Type B pancreatic cell (in vitro differentiated cells): ENCODE measurements around the gene PAPLN. TPM values are rescaled to one million over a fixed set of nuclear protein-coding genes. Genes with fewer than 3 reads are reported as not detected.

Source experiments
- DNase-seq: peaks from one replicate; pipeline ENCODE4 v3.0.0; 2021; ENCODE audit warnings: mixed read lengths; ENCODE audit not compliant: unreplicated experiment; ENCODE audit errors: extremely low spot score
- H3K27ac Mint-ChIP-seq: 2 replicates; pipeline ENCODE4 v1.8.0; 2021; ENCODE audit warnings: mild to moderate bottlenecking, mixed read lengths
- H3K27me3 Mint-ChIP-seq: 2 replicates; pipeline ENCODE4 v1.8.0; 2021; ENCODE audit warnings: mixed read lengths
- H3K36me3 Mint-ChIP-seq: 2 replicates; pipeline ENCODE4 v1.8.0; 2021; ENCODE audit warnings: mixed read lengths
- H3K4me1 Mint-ChIP-seq: one replicate; pipeline ENCODE4 v1.8.0; 2021; ENCODE audit warnings: mixed read lengths; ENCODE audit not compliant: unreplicated experiment
- H3K4me3 Mint-ChIP-seq: 2 replicates; pipeline ENCODE4 v1.8.0; 2021; ENCODE audit warnings: mild to moderate bottlenecking, mixed read lengths
- H3K9me3 Mint-ChIP-seq: 2 replicates; pipeline ENCODE4 v1.8.0; 2021; ENCODE audit warnings: mixed read lengths
- total RNA-seq: library from RNA; stranded (reverse); gene quantifications from 2 replicates; pipeline ENCODE4 v1.2.1, GENCODE V29; 2021; ENCODE audit warnings: low replicate concordance
- TF ChIP-seq, protein P1 (sequence below): fragments of 200-600 bp; sonication (generic); conservative IDR thresholded peaks from 2 replicates; pipeline ENCODE4 v1.5.0; 2021; ENCODE audit warnings: antibody characterized with exemption, mild to moderate bottlenecking

The PAPLN gene
- total RNA-seq, 1 donor from 2014 or later, result 0.99 TPM

GRCh38 chr14:73211251-73212040, 25.9 kb upstream of the PAPLN start:
- Mint-ChIP-seq H3K9me3 (no peaks in the 10 kb centered on the region), H3K27me3 (no peaks in the 10 kb centered on the region), H3K4me3 (no peak overlapping the region), H3K36me3 (peaks cover 40% of the 10 kb centered on the region), H3K27ac (no peak overlapping the region), H3K4me1 (no peaks in the 10 kb centered on the region)
- no peak for DNase-seq
- TF ChIP-seq, protein P1, sequence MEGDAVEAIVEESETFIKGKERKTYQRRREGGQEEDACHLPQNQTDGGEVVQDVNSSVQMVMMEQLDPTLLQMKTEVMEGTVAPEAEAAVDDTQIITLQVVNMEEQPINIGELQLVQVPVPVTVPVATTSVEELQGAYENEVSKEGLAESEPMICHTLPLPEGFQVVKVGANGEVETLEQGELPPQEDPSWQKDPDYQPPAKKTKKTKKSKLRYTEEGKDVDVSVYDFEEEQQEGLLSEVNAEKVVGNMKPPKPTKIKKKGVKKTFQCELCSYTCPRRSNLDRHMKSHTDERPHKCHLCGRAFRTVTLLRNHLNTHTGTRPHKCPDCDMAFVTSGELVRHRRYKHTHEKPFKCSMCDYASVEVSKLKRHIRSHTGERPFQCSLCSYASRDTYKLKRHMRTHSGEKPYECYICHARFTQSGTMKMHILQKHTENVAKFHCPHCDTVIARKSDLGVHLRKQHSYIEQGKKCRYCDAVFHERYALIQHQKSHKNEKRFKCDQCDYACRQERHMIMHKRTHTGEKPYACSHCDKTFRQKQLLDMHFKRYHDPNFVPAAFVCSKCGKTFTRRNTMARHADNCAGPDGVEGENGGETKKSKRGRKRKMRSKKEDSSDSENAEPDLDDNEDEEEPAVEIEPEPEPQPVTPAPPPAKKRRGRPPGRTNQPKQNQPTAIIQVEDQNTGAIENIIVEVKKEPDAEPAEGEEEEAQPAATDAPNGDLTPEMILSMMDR, result no peak

DNA sequence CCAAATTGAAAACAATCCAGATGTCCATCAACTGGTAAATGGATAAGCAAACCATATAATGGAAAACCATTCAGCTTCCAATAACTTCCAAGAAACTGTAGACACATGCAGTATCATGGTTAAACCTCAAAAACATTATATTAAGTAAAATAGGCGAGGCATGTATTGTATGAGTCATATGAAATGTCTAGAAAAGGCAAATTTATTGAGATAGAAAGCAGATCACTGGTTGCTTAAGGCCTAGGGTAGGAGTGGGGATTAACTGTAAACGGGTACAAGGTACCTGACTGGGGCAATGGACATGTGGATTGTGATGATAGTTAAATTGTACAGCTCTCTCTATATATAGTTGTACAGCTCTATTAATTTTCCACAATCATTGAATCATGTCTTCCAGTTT, 21.3 kb upstream of the PAPLN start:
- Mint-ChIP-seq H3K4me1 (peaks cover 3% of the 10 kb centered on the region), H3K27me3 (no peaks in the 10 kb centered on the region), H3K9me3 (no peaks in the 10 kb centered on the region)

GRCh38 chr14:73217411-73217810, 19.9 kb upstream of the PAPLN start:
- Mint-ChIP-seq H3K9me3 (no peaks in the 10 kb centered on the region), H3K27ac (no peak overlapping the region), H3K4me1 (peaks cover 7% of the 10 kb centered on the region), H3K27me3 (no peaks in the 10 kb centered on the region), H3K36me3 (peaks cover 49% of the 10 kb centered on the region), H3K4me3 (no peak overlapping the region)
- no peak for DNase-seq
- TF ChIP-seq, protein P1, result no peak

More for the DNA sequence above, 21.3 kb upstream of the PAPLN start:
- TF ChIP-seq, protein P1, result no peak
- DNase-seq, result no peak
- peaks cover 49% of the 10 kb centered on the region for H3K36me3 Mint-ChIP-seq
- H3K27ac Mint-ChIP-seq, result no peak overlapping the region
- H3K4me3 Mint-ChIP-seq, result no peak overlapping the region

DNA sequence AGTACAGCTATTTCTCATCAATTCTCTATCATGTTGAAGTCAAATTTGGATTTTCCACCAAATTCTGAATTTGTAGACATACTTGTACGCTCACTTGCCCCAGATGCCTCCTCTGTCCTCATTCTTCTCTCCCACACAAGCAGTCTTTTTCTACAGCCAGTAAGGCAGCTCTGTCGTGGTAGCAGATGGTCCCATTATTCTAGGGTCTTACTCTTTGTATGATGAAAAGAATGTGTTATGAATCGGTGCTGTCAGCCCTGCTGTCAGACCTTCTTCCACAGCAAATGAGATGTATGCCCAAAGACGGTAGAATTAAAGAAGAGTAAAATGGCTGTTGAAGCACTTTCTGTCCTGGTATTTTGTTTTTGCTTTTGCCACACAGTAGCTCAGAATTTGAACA, 17.2 kb upstream of the PAPLN start:
- no peak overlapping the region for H3K27ac Mint-ChIP-seq
- no peak overlapping the region for H3K4me3 Mint-ChIP-seq
- TF ChIP-seq, protein P1, result no peak
- H3K9me3 Mint-ChIP-seq, result no peaks in the 10 kb centered on the region
- peaks cover 7% of the 10 kb centered on the region for H3K4me1 Mint-ChIP-seq
- H3K27me3 Mint-ChIP-seq, result no peaks in the 10 kb centered on the region
- DNase-seq, result no peak
- H3K36me3 Mint-ChIP-seq, result peaks cover 39% of the 10 kb centered on the region

DNA sequence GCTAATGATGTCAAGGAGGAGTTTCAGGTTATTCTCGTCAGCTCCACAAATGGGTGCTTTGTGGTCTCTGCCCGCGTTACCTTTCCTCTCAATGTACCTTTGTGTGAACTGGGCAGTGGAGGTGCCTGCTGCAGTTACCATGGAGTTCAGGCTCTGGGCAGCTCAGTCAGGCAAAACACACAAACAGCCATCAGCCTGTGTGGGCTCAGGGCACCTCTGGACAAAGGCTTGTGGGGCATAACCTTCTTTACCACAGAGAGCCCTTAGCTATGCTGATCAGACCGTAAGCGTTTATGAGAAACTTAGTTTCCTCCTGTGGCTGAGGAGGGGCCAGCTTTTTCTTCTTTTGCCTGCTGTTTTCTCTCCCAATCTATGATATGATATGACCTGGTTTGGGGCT, 16.7 kb upstream of the PAPLN start:
- no peaks in the 10 kb centered on the region for H3K9me3 Mint-ChIP-seq
- H3K4me3 Mint-ChIP-seq, result no peak overlapping the region
- H3K4me1 Mint-ChIP-seq, result peaks cover 7% of the 10 kb centered on the region
- H3K27me3 Mint-ChIP-seq, result no peaks in the 10 kb centered on the region
- H3K36me3 Mint-ChIP-seq, result peaks cover 39% of the 10 kb centered on the region
- no peak for DNase-seq
- TF ChIP-seq, protein P1, result no peak
- no peak overlapping the region for H3K27ac Mint-ChIP-seq
